Activated CD4-positive, alpha-beta T cell treated with anti-CD3 and anti-CD28 coated beads for 48 hours (primary cell): ENCODE results near the gene FAM222A.

Experiments
- DNase-seq: peaks from one replicate; pipeline ENCODE4 v3.0.0-alpha.2; 2020

Gene FAM222A

GRCh38 chr12:109740694-109741245 is 27.1 kb downstream of the FAM222A start:
- no peak for DNase-seq

GRCh38 chr12:109741286-109741969 is 27.8 kb downstream of the FAM222A start:
- no peak for DNase-seq

- DNase-seq = no peak
Observed at GRCh38 chr12:109741970-109742703, 28.5 kb downstream of the FAM222A start.

GRCh38 chr12:109743076-109743910 is 29.7 kb downstream of the FAM222A start:
- no peak for DNase-seq

GRCh38 chr12:109744026-109744425 is 30.4 kb downstream of the FAM222A start:
- DNase-seq = no peak

GRCh38 chr12:109744986-109745942 is 31.6 kb downstream of the FAM222A start:
- no peak for DNase-seq

GRCh38 chr12:109752117-109753053 is 38.8 kb downstream of the FAM222A start:
- no peak for DNase-seq

GRCh38 chr12:109753054-109753401 is 39.4 kb downstream of the FAM222A start:
- DNase-seq = no peak

- no peak for DNase-seq
Observed at GRCh38 chr12:109753959-109754358, 40.3 kb downstream of the FAM222A start.

- DNase-seq = no peak
Observed at GRCh38 chr12:109756457-109756856, 42.8 kb downstream of the FAM222A start.

- no peak for DNase-seq
Observed at GRCh38 chr12:109757671-109758265, 44.1 kb downstream of the FAM222A start.

GRCh38 chr12:109758426-109759420 is 45.1 kb downstream of the FAM222A start:
- no peak for DNase-seq

- DNase-seq = no peak
Observed at GRCh38 chr12:109759595-109759994, 46.0 kb downstream of the FAM222A start.

GRCh38 chr12:109760031-109760929 is 46.7 kb downstream of the FAM222A start:
- DNase-seq = no peak

- no peak for DNase-seq
Observed at GRCh38 chr12:109760930-109761921, 47.6 kb downstream of the FAM222A start.

- DNase-seq = no peak
Observed at GRCh38 chr12:109762071-109762672, 48.5 kb downstream of the FAM222A start.
